Activated CD8-positive, alpha-beta memory T cell treated with anti-CD3 and anti-CD28 coated beads, Interleukin-2, amount 50 U/mL, for 48 hours (primary cell): ENCODE measurements around the gene F11R.
"Not testable (repeated sequence)": the region's sequence is repeated elsewhere in the genome, so short reads cannot be mapped to it uniquely, and the experiment has no call there.

Source experiments
- DNase-seq: peaks from one replicate; pipeline ENCODE4 v3.0.0-alpha.2; 2020

Gene F11R

GRCh38 chr1:160961419-160961818, 59.5 kb downstream of the F11R start:
- DNase-seq, result no peak

GRCh38 chr1:160956966-160957365, 64.0 kb downstream of the F11R start:
- no peak for DNase-seq

- peak; percentile 64 for DNase-seq
These were observed 66.5 kb downstream of the F11R start, which contains the start of gene ITLN2 for GRCh38 chr1:160954158-160955104. Gene ITLN2, minus strand, starts transcription at chr1:160954809. Its CDS starts 68 bp downstream, at chr1:160954741.

- DNase-seq, result no peak
These were observed 67.9 kb downstream of the F11R start for GRCh38 chr1:160953030-160953429.

- DNase-seq, result no peak
These were observed 68.8 kb downstream of the F11R start for GRCh38 chr1:160952129-160952510.

GRCh38 chr1:160951443-160952128, 69.4 kb downstream of the F11R start:
- peak; percentile 78 for DNase-seq

- DNase-seq, result no peak
These were observed 70.3 kb downstream of the F11R start for GRCh38 chr1:160950657-160951056.

- DNase-seq, result no peak
These were observed 71.1 kb downstream of the F11R start for GRCh38 chr1:160949881-160950280.

GRCh38 chr1:160949216-160949880, 71.6 kb downstream of the F11R start:
- not testable (repeated sequence) for DNase-seq

- not testable (repeated sequence) for DNase-seq
These were observed 73.7 kb downstream of the F11R start for GRCh38 chr1:160947174-160947759.

GRCh38 chr1:160945881-160946280, 75.1 kb downstream of the F11R start:
- DNase-seq, result not testable (repeated sequence)
